Tibial artery (tissue), 4 donors: ENCODE results near the gene EAF1.

Experiments used
- DNase-seq, 2 donors: peaks; one replicate each; pipeline ENCODE4 v3.0.0-alpha.2; 2019
- H3K27ac ChIP-seq, 2 donors: fragments of 200-600 bp; sonication (generic) in 1 of 2; 1 replicate in 1 of 2; 2 replicates in 1 of 2; pipeline ENCODE4 v1.5.1; 2018 to 2019; ENCODE audit warnings: mild to moderate bottlenecking in 1 of 2
- H3K27me3 ChIP-seq, 2 donors: fragments of 200-600 bp; sonication (generic) in 1 of 2; one replicate each; pipeline versions ENCODE4 v1.5.1 to v1.6.0; 2016 to 2019
- H3K36me3 ChIP-seq, 3 donors: fragments of 200-600 bp; sonication (generic) in 2 of 3; one replicate each; pipeline ENCODE4 v1.5.1; 2016 to 2019; ENCODE audit warnings: mild to moderate bottlenecking in 2 of 3
- H3K4me1 ChIP-seq, 4 donors: fragments of 200-600 bp; sonication (generic) in 2 of 4; 1 replicate in 3 of 4; 2 replicates in 1 of 4; pipeline ENCODE4 v1.5.1; 2016 to 2019
- H3K4me3 ChIP-seq, 2 donors: fragments of 200-600 bp; sonication (generic) in 1 of 2; 1 replicate in 1 of 2; 2 replicates in 1 of 2; pipeline ENCODE4 v1.5.1; 2018 to 2019; ENCODE audit warnings: mild to moderate bottlenecking in 2 of 2
- H3K9me3 ChIP-seq, 3 donors: fragments of 200-600 bp; sonication (generic) in 1 of 3; one replicate each; pipeline ENCODE4 v1.5.1; 2016 to 2019
- CTCF ChIP-seq, 2 experiments: fragments of 200-600 bp in 1 of 2; fragments of 450-650 bp in 1 of 2; IDR thresholded peaks; one replicate each; pipeline ENCODE4 v1.5.1; 2017 to 2019; ENCODE audit warnings: antibody characterized with exemption in 2 of 2, mild to moderate bottlenecking in 1 of 2, moderate library complexity in 1 of 2
- intact Hi-C: fragments of 100-400 bp; cut with DNase I; formaldehyde crosslinking; loops from one replicate; pipeline ENCODE4 v1.15.0; 2023; ENCODE audit warnings: low total_unique reads

Gene EAF1

DNA sequence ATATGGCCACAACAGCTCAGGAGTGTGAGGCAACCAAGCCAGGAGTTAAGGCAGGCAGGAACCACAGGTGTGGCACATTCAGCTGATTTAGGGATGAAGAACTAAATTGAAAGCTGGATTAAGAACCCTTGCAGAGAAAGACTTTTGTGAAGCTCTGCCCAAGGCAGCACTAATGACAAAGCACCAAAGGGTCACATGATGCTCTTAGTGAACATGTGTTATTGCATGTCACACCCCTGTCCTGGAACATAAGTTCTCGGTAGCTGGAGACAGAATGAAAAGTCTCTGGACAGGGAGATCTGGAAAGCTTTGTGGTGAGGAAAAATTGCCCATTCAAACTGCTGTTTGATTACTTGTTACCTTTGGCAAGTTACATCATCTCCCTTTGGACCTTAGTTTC lies 3.2 kb downstream of the EAF1 start:
- Histone ChIP-seq H3K27ac (no peak overlapping the region), H3K36me3 (peaks cover 35 to 42% (median 37%) of the 10 kb centered on the region in 3 donors)

GRCh38 chr3:15431256-15431837 lies 3.9 kb downstream of the EAF1 start:
- no peak overlapping the region for H3K4me3 ChIP-seq
- no peak for TF ChIP-seq CTCF (IDR thresholded peaks at IDR 0.05)
- intact Hi-C loops = no loop called here
- H3K9me3 ChIP-seq = no peaks in the 10 kb centered on the region
- no peaks in the 10 kb centered on the region for H3K27me3 ChIP-seq
- no peak for DNase-seq
- H3K36me3 ChIP-seq = peaks cover 42 to 49% (median 43%) of the 10 kb centered on the region in 3 donors
- H3K27ac ChIP-seq = no peak overlapping the region
- peaks cover 0 to 24% (median 12%) of the 10 kb centered on the region in 4 donors for H3K4me1 ChIP-seq

More for the DNA sequence above, 3.2 kb downstream of the EAF1 start:
- H3K9me3 ChIP-seq = no peaks in the 10 kb centered on the region
- H3K27me3 ChIP-seq = no peaks in the 10 kb centered on the region
- intact Hi-C loops = no loop called here
- peaks cover 0 to 31% (median 19%) of the 10 kb centered on the region in 4 donors for H3K4me1 ChIP-seq
- TF ChIP-seq CTCF (IDR thresholded peaks at IDR 0.05) = no peak
- DNase-seq = no peak
- no peak overlapping the region for H3K4me3 ChIP-seq

GRCh38 chr3:15433531-15433930 lies 6.1 kb downstream of the EAF1 start:
- TF ChIP-seq CTCF (IDR thresholded peaks at IDR 0.05) = no peak
- H3K9me3 ChIP-seq = no peaks in the 10 kb centered on the region
- no peak for DNase-seq
- no peaks in the 10 kb centered on the region for H3K27me3 ChIP-seq
- peaks cover 0 to 15% (median 5%) of the 10 kb centered on the region in 4 donors for H3K4me1 ChIP-seq
- intact Hi-C loops = no loop called here
- H3K4me3 ChIP-seq = no peak overlapping the region
- H3K27ac ChIP-seq = no peak overlapping the region
- H3K36me3 ChIP-seq = peaks cover 57 to 70% (median 64%) of the 10 kb centered on the region in 3 donors

GRCh38 chr3:15434756-15435155 lies 7.4 kb downstream of the EAF1 start:
- H3K27ac ChIP-seq = no peak overlapping the region
- no peaks in the 10 kb centered on the region for H3K9me3 ChIP-seq
- peaks cover 0 to 3% (median 0%) of the 10 kb centered on the region in 4 donors for H3K4me1 ChIP-seq
- H3K27me3 ChIP-seq = no peaks in the 10 kb centered on the region
- no peak for DNase-seq
- H3K4me3 ChIP-seq = no peak overlapping the region
- intact Hi-C loops = loop anchor here (5.0 kb wide), 1 partner anchor 128 kb away; no protein-coding TSS in a partner anchor
- TF ChIP-seq CTCF (IDR thresholded peaks at IDR 0.05) = no peak
- H3K36me3 ChIP-seq = peaks cover 70 to 82% (median 76%) of the 10 kb centered on the region in 3 donors

GRCh38 chr3:15436246-15436645 lies 8.8 kb downstream of the EAF1 start:
- no peak for TF ChIP-seq CTCF (IDR thresholded peaks at IDR 0.05)
- Histone ChIP-seq H3K27me3 (no peaks in the 10 kb centered on the region), H3K9me3 (no peaks in the 10 kb centered on the region), H3K36me3 (peaks cover 74 to 92% (median 86%) of the 10 kb centered on the region in 3 donors), H3K27ac (no peak overlapping the region), H3K4me3 (no peak overlapping the region), H3K4me1 (peaks cover 0 to 11% (median 4%) of the 10 kb centered on the region in 4 donors)
- DNase-seq = peak in 1 of 2 donors; percentile 37
- intact Hi-C loops = loop anchor here (5.0 kb wide), 1 partner anchor 126 kb away; no protein-coding TSS in a partner anchor
